ENCODE data around the gene CAMTA1.

CAMTA1 gene

GRCh38 chr1:7488475-7488842, 703.2 kb downstream of the CAMTA1 start:
- no peak for DNase-seq

GRCh38 chr1:7489586-7489985, 704.3 kb downstream of the CAMTA1 start:
- no peak for DNase-seq

- DNase-seq: no peak
These were observed 705.3 kb downstream of the CAMTA1 start for GRCh38 chr1:7490576-7490975.

- DNase-seq: no peak
These were observed 706.0 kb downstream of the CAMTA1 start for GRCh38 chr1:7491109-7491817.

- no peak for DNase-seq
These were observed 706.5 kb downstream of the CAMTA1 start for GRCh38 chr1:7491818-7492173.

- no peak for DNase-seq
These were observed 708.6 kb downstream of the CAMTA1 start for GRCh38 chr1:7493711-7494454.

GRCh38 chr1:7495962-7496361, 710.7 kb downstream of the CAMTA1 start:
- no peak for DNase-seq

GRCh38 chr1:7497107-7497637, 711.9 kb downstream of the CAMTA1 start:
- DNase-seq: no peak

- DNase-seq: no peak
These were observed 715.3 kb downstream of the CAMTA1 start for GRCh38 chr1:7500381-7501083.

- no peak for DNase-seq
These were observed 715.8 kb downstream of the CAMTA1 start for GRCh38 chr1:7501084-7501491.

- no peak for DNase-seq
These were observed 716.7 kb downstream of the CAMTA1 start for GRCh38 chr1:7501723-7502603.

GRCh38 chr1:7503691-7504437, 718.6 kb downstream of the CAMTA1 start:
- no peak for DNase-seq

GRCh38 chr1:7504438-7504720, 719.1 kb downstream of the CAMTA1 start:
- no peak for DNase-seq

- DNase-seq: no peak
These were observed 720.0 kb downstream of the CAMTA1 start for GRCh38 chr1:7505094-7505770.

- DNase-seq: peak in 3 of 4 experiments; percentile 10 to 51 (median 41)
These were observed 720.7 kb downstream of the CAMTA1 start for GRCh38 chr1:7505771-7506453.

- DNase-seq: no peak
These were observed 721.4 kb downstream of the CAMTA1 start for GRCh38 chr1:7506454-7507284.

GRCh38 chr1:7507285-7508019, 722.2 kb downstream of the CAMTA1 start:
- DNase-seq: no peak

GRCh38 chr1:7508052-7508933, 723.0 kb downstream of the CAMTA1 start:
- DNase-seq: no peak

All from suppressor macrophage (primary cell).